ENCODE data around the gene PCA3.

The PCA3 gene

GRCh38 chr9:76835571-76836283 lies 71.5 kb downstream of the PCA3 start:
- no peak for DNase-seq

Data from GDM1 (cell line).